Mammary epithelial cell (primary cell): ENCODE results near the gene XCR1.

ENCODE experiments used
- CTCF ChIP-seq, 2 donors: IDR thresholded peaks in 1 of 2; conservative IDR thresholded peaks in 1 of 2; 2 replicates each; pipeline ENCODE4 v1.5.1; 2011 to 2012; ENCODE audit warnings: inconsistent platforms in 2 of 2, low read length in 2 of 2, mild to moderate bottlenecking in 2 of 2, control low read depth in 1 of 2, low read depth in 1 of 2; ENCODE audit not compliant: insufficient read depth in 1 of 2; ENCODE audit errors: extremely low read depth in 1 of 2
- EZH2 ChIP-seq: IDR thresholded peaks from 2 replicates; pipeline ENCODE4 v1.6.1; 2012; ENCODE audit warnings: low read length, inconsistent platforms, borderline replicate concordance

- no peak for TF ChIP-seq CTCF (conservative IDR thresholded peaks at IDR 0.05 in 1 of 2, IDR thresholded peaks at IDR 0.05 in 1 of 2; ENCODE audit: extremely low read depth in 1 of 2, insufficient read depth in 1 of 2, low read depth in 1 of 2, low read length in 2 of 2)
- TF ChIP-seq EZH2: no peak
Observed at GRCh38 chr3:46065750-46066256, 38.5 kb upstream of the XCR1 start.
